ENCODE data around the gene CUL4A. TPM values are rescaled to one million over a fixed set of nuclear protein-coding genes. Genes with fewer than 3 reads are reported as not detected.

Gene CUL4A
- total RNA-seq, 3 donors from 2014 or later (not counting 1 experiment from before 2014, with no cell fraction given), result 56.3 to 97.8 (median 97.7) TPM

DNA sequence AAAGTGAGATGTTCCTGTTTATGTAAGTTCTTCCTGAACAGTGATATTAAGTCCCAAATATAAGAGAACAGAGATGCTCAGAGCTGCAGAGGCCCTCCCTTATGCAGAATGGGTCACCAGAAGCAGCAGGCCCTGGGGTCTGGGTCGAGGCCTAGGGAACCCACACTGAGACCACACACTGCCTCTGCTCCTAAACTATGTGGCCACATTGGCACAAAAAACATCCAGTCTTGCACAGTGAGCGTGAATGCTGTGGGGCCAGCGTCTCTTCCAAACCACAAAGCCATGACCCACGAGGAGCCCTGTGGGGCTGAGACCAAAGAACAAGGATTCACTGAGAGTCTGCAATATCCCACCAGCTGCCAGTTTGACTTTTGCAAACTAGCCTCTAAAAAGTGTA lies 27.4 kb upstream of the CUL4A start:
- no peaks in the 10 kb centered on the region for H3K9me3 Mint-ChIP-seq
- WGBS (ENCODE audit: insufficient coverage), result 67% methylated on average over 4 of the region's 4 CpGs
- peaks cover 32% of the 10 kb centered on the region for H3K36me3 Mint-ChIP-seq
- peaks cover 0 to 2% of the 10 kb centered on the region in 2 donors for H3K27me3 Mint-ChIP-seq (ENCODE audit: low read depth in 2 of 2)
- DNase-seq, result no peak
- peaks cover 71% of the 10 kb centered on the region for H3K4me1 ChIP-seq (ENCODE audit: control insufficient read depth, insufficient read depth, low read length)
- H3K4me3 Mint-ChIP-seq, result no peak overlapping the region
- H3K36me3 ChIP-seq (ENCODE audit: control insufficient read depth, insufficient read depth, low read length), result peaks cover 33% of the 10 kb centered on the region
- H3K27ac ChIP-seq (ENCODE audit: low read length), result no peak overlapping the region
- peak overlapping the region in 1 of 2 donors; percentile 100 for H3K27ac Mint-ChIP-seq
- H3K4me1 Mint-ChIP-seq, result peaks cover 39 to 77% of the 10 kb centered on the region in 2 donors
- intact Hi-C loops (cut with micrococcal nuclease), result loop anchor here (10.0 kb wide), 1 partner anchor 693 kb away; no protein-coding TSS in a partner anchor
- H3K4me3 ChIP-seq (ENCODE audit: low read length), result no peak overlapping the region
- no peaks in the 10 kb centered on the region for H3K9me3 ChIP-seq (ENCODE audit: control insufficient read depth, insufficient read depth, low read length)
- TF ChIP-seq, protein P1, sequence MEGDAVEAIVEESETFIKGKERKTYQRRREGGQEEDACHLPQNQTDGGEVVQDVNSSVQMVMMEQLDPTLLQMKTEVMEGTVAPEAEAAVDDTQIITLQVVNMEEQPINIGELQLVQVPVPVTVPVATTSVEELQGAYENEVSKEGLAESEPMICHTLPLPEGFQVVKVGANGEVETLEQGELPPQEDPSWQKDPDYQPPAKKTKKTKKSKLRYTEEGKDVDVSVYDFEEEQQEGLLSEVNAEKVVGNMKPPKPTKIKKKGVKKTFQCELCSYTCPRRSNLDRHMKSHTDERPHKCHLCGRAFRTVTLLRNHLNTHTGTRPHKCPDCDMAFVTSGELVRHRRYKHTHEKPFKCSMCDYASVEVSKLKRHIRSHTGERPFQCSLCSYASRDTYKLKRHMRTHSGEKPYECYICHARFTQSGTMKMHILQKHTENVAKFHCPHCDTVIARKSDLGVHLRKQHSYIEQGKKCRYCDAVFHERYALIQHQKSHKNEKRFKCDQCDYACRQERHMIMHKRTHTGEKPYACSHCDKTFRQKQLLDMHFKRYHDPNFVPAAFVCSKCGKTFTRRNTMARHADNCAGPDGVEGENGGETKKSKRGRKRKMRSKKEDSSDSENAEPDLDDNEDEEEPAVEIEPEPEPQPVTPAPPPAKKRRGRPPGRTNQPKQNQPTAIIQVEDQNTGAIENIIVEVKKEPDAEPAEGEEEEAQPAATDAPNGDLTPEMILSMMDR (IDR thresholded peaks at IDR 0.05), result no peak
- ATAC-seq, result no peak
- H3K27me3 ChIP-seq (ENCODE audit: control insufficient read depth, insufficient read depth, low read length), result no peaks in the 10 kb centered on the region

DNA sequence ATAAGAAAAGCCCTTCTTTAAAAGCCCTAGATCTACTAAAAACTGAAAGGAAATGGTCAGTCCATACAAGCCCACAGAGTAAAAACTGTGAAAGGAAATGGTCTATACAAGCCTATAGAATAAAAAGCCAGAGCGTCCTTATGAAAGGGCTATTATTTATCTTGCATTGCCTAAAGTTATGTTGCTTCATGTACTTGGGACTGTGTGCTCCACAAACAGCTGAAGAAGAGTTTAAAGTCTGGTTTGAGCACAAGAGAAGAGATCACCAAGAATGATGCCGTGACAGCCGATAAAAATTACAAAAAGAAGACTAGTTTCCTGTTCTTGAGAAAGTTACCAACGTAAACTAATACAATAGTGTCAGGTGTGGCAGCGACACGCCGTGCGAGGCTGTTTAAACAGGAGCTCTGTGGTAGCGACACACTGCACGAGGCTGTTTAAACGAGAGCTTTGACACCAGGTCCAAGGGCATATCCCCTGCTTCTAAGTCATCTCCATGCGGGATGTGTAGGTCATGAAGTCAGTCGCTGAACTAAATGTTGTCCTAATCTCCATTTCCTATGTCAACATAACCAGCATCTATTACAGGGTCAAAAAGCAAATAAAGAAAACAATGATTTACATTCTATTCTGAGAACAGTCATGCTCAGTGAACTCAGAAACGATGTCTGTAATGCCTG lies 25.8 kb upstream of the CUL4A start:
- H3K27ac ChIP-seq (ENCODE audit: low read length), result peak overlapping the region; percentile 1
- Mint-ChIP-seq H3K27me3 (ENCODE audit: low read depth in 2 of 2) (peaks cover 0 to 2% of the 10 kb centered on the region in 2 donors), H3K4me1 (peaks cover 50 to 75% of the 10 kb centered on the region in 2 donors), H3K4me3 (peak overlapping the region; percentile 75), H3K9me3 (no peaks in the 10 kb centered on the region), H3K36me3 (peaks cover 27% of the 10 kb centered on the region), H3K27ac (peak overlapping the region in 1 of 2 donors; percentile 100)
- DNase-seq (peak in 1 of 2 donors; percentile 16), ATAC-seq (no peak)
- H3K4me3 ChIP-seq (ENCODE audit: low read length), result no peak overlapping the region
- H3K27me3 ChIP-seq (ENCODE audit: control insufficient read depth, insufficient read depth, low read length), result no peaks in the 10 kb centered on the region
- 76% methylated on average over 14 of the region's 14 CpGs for WGBS (ENCODE audit: insufficient coverage)
- TF ChIP-seq, protein P1 (IDR thresholded peaks at IDR 0.05), result no peak
- intact Hi-C loops (cut with micrococcal nuclease), result loop anchor here (10.0 kb wide), 1 partner anchor 691 kb away; no protein-coding TSS in a partner anchor
- no peaks in the 10 kb centered on the region for H3K9me3 ChIP-seq (ENCODE audit: control insufficient read depth, insufficient read depth, low read length)
- H3K4me1 ChIP-seq (ENCODE audit: control insufficient read depth, insufficient read depth, low read length), result peaks cover 61% of the 10 kb centered on the region
- peaks cover 30% of the 10 kb centered on the region for H3K36me3 ChIP-seq (ENCODE audit: control insufficient read depth, insufficient read depth, low read length)

DNA sequence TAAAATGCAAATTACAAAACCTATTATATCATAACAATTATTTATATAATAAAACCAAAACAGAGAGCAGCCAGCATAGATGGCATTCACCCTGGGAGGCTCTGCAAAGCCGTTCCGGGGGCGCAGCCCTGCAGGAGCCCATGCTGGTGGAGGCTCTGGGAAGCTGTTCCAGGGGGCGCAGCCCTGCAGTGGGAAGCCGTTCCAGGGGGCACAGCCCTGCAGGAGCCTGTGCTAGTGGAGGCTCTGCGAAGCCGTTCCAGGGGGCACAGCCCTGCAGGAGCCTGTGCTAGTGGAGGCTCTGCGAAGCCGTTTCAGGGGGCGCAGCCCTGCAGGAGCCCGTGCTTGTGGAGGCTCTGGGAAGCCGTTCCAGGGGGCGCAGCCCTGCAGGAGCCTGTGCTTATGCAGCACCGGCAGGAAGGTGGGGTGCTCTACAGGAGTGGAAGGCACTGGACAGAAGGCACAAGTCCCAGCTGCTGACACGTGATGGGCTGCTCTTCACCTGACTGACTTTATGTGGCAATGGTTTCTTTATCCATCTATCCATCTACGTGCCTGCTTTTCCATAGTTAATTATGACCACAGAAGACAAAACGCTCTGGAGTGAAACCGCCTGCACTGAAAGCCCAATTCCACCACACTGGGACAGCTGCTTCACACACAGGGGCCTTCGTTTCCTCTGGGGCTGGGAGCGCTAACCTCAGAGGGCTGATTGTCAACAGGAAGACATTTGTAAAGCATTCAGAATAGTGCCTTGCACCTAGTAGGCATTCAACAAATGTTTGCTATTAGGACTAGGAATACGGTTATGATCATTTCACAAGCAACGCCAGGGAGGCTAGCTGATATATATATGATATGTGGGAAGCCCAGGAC lies 24.6 kb upstream of the CUL4A start:
- 50% methylated on average over 22 of the region's 22 CpGs for WGBS (ENCODE audit: insufficient coverage)
- H3K36me3 Mint-ChIP-seq, result peaks cover 31% of the 10 kb centered on the region

More for the DNA sequence above, 24.6 kb upstream of the CUL4A start:
- peak; percentile 30 to 45 (median 42) for ATAC-seq
- TF ChIP-seq, protein P1 (IDR thresholded peaks at IDR 0.05), result no peak
- H3K9me3 Mint-ChIP-seq, result no peaks in the 10 kb centered on the region
- H3K4me3 Mint-ChIP-seq, result peak overlapping the region; percentile 90
- H3K27ac Mint-ChIP-seq, result peak overlapping the region; percentile 72 to 100
- intact Hi-C loops (cut with micrococcal nuclease), result loop anchor here (5.0 to 10.0 kb wide), 3 partner anchors 33 to 690 kb away; partner anchors contain the start of gene LAMP1
- H3K27me3 Mint-ChIP-seq (ENCODE audit: low read depth in 2 of 2), result peaks cover 0 to 2% of the 10 kb centered on the region in 2 donors
- Histone ChIP-seq H3K27me3 (ENCODE audit: control insufficient read depth, insufficient read depth, low read length) (no peaks in the 10 kb centered on the region), H3K4me1 (ENCODE audit: control insufficient read depth, insufficient read depth, low read length) (peaks cover 54% of the 10 kb centered on the region), H3K27ac (ENCODE audit: low read length) (peak overlapping the region; percentile 67), H3K4me3 (ENCODE audit: low read length) (peak overlapping the region; percentile 5), H3K36me3 (ENCODE audit: control insufficient read depth, insufficient read depth, low read length) (peaks cover 24% of the 10 kb centered on the region), H3K9me3 (ENCODE audit: control insufficient read depth, insufficient read depth, low read length) (no peaks in the 10 kb centered on the region)
- H3K4me1 Mint-ChIP-seq, result peaks cover 57 to 70% of the 10 kb centered on the region in 2 donors
- peak; percentile 33 to 65 for DNase-seq

Data from natural killer cell (primary cell).